Keratinocyte (primary cell): ENCODE measurements around the gene MAP3K14. TPM values are rescaled to one million over a fixed set of nuclear protein-coding genes. Genes with fewer than 3 reads are reported as not detected.
A peak's percentile ranks its signal among the peaks of the same experiment; 100 is the strongest.

ENCODE experiments used
- DNase-seq: peaks from one replicate; pipeline ENCODE4 v3.0.0-alpha.2; 2011; ENCODE audit warnings: low read depth, missing footprints, low spot score
- FAIRE-seq: peaks from 2 replicates; lab custom pipeline; 2011; peaks lifted over from hg19 to GRCh38; lab: Jason Lieb, UNC
- H2AFZ ChIP-seq: 2 replicates; pipeline ENCODE4 v1.6.0; 2012; ENCODE audit warnings: low read length, control low read depth, inconsistent platforms; ENCODE audit not compliant: control insufficient read depth
- H3K27ac ChIP-seq: 2 replicates; pipeline ENCODE4 v1.5.1; 2011; ENCODE audit warnings: low read length; ENCODE audit not compliant: control insufficient read depth, insufficient read depth
- H3K27me3 ChIP-seq: 3 replicates; pipeline ENCODE4 v1.6.0; 2011; ENCODE audit warnings: low read length; ENCODE audit not compliant: control insufficient read depth, insufficient read depth; ENCODE audit errors: extremely low read depth
- H3K36me3 ChIP-seq, 2 experiments: 2 replicates in 1 of 2; 3 replicates in 1 of 2; pipeline ENCODE4 v1.5.1; 2011; ENCODE audit warnings: low read length in 2 of 2, mild to moderate bottlenecking in 1 of 2; ENCODE audit not compliant: control insufficient read depth in 2 of 2, insufficient read depth in 2 of 2; ENCODE audit errors: extremely low read depth in 1 of 2
- H3K4me1 ChIP-seq: 3 replicates; pipeline ENCODE4 v1.5.1; 2011; ENCODE audit warnings: low read length; ENCODE audit not compliant: control insufficient read depth, insufficient read depth; ENCODE audit errors: extremely low read depth
- H3K4me2 ChIP-seq: 3 replicates; pipeline ENCODE4 v1.6.0; 2011; ENCODE audit warnings: low read depth, low read length; ENCODE audit not compliant: control insufficient read depth, insufficient read depth; ENCODE audit errors: extremely low read depth
- H3K4me3 ChIP-seq, 3 experiments: fragments of 200-600 bp in 1 of 3; sonication (generic) in 1 of 3; 2 replicates in 2 of 3; 3 replicates in 1 of 3; pipeline ENCODE4 v1.5.1; 2011 to 2016; ENCODE audit warnings: low read length in 3 of 3, mild to moderate bottlenecking in 3 of 3, control low read depth in 2 of 3, inconsistent platforms in 1 of 3, low read depth in 1 of 3, mixed read lengths in 1 of 3, mixed run types in 1 of 3, moderate library complexity in 1 of 3; ENCODE audit not compliant: control insufficient read depth in 2 of 3, insufficient read depth in 2 of 3; ENCODE audit errors: extremely low read depth in 1 of 3
- H3K79me2 ChIP-seq: 2 replicates; pipeline ENCODE4 v1.6.0; 2012; ENCODE audit warnings: low read length; ENCODE audit not compliant: control insufficient read depth, insufficient read depth
- H3K9ac ChIP-seq: 3 replicates; pipeline ENCODE4 v1.6.0; 2011; ENCODE audit warnings: low read length; ENCODE audit not compliant: control insufficient read depth, insufficient read depth; ENCODE audit errors: extremely low read depth
- H3K9me1 ChIP-seq: 3 replicates; pipeline ENCODE4 v1.6.0; 2011; ENCODE audit warnings: low read length; ENCODE audit not compliant: control insufficient read depth, insufficient read depth; ENCODE audit errors: extremely low read depth
- H3K9me3 ChIP-seq: 2 replicates; pipeline ENCODE4 v1.5.1; 2012; ENCODE audit warnings: low read depth, low read length; ENCODE audit not compliant: control insufficient read depth
- H4K20me1 ChIP-seq: 3 replicates; pipeline ENCODE4 v1.6.0; 2011; ENCODE audit warnings: low read length; ENCODE audit not compliant: control insufficient read depth, insufficient read depth; ENCODE audit errors: extremely low read depth
- EZH2 ChIP-seq: IDR thresholded peaks from one replicate; pipeline ENCODE4 v1.6.1; 2012; ENCODE audit warnings: inconsistent platforms, mild to moderate bottlenecking, low read length, moderate library complexity
- dilution Hi-C: fragments of 300-500 bp; cut with MboI; formaldehyde crosslinking; loops from one replicate; pipeline ENCODE4 v1.7.0; 2020; ENCODE audit warnings: low sequenced_read_pairs; ENCODE audit not compliant: extremely low pct_ligation_motif_present
- polyA plus RNA-seq, 5 experiments: library from polyadenylated mRNA; depleted of rRNA in 3 of 5; stranded (reverse) in 3 of 5; stranded (forward) in 1 of 5; unstranded in 1 of 5; fragments of >200 nt; gene quantifications; 1 replicate in 1 of 5; 2 replicates in 3 of 5; 3 replicates in 1 of 5; pipeline versions ENCODE4 v1.2.1 to v1.2.3, GENCODE V29; 2011 to 2012; ENCODE audit warnings: missing spikeins in 2 of 5, low read depth in 1 of 5, low replicate concordance in 1 of 5
- TF ChIP-seq, protein P1 (sequence below), 3 experiments: IDR thresholded peaks in 1 of 3; conservative IDR thresholded peaks in 1 of 3; optimal IDR thresholded peaks in 1 of 3; 2 replicates in 2 of 3; 3 replicates in 1 of 3; pipeline versions ENCODE3 to v1.5.1; 2011; ENCODE audit warnings: low read length in 3 of 3, mild to moderate bottlenecking in 3 of 3, moderate library complexity in 2 of 3, control low read depth in 1 of 3, inconsistent platforms in 1 of 3; ENCODE audit not compliant: insufficient read depth in 2 of 3; ENCODE audit errors: extremely low read depth in 1 of 3

The MAP3K14 gene
- polyA plus RNA-seq, 1 donor (not counting 4 experiments of a cell fraction or from before 2014, with no cell fraction given) = 6.5 TPM

DNA sequence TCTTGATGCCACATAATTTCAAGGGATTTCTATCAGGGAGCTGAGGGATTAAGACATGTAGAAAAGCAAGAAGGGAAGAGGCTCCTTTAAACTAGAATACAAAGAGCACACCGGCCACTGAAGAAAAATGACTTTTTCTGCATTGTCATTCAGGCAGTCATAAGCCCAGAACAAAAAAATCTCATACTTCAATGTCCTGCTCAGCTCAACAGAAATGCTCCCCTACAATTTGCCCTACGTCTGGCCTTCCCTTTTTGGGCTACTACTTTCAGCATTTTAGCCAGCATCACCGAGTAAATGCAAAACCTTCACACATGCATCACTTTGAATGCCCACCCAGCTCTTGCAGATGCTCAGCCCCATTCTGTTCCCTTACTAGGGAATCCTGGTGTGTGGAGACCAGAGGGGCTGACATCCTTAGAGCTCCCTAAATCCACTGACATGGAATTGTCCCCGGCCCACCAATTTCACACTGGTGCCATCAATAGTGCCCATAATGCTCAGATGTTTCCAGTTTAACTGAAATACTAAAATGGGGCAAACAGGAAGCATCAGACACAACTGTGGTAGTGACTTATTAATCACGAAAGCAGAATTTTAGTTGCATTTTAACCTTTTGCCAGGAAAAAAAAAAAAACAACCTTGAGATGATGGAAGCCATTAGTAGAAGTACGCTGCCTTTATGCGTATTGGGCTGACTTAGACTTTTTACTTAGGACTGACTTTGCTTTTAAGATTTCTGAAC lies 2.7 kb downstream of the MAP3K14 start:
- no peak overlapping the region for H2AFZ ChIP-seq
- peak overlapping the region; percentile 95 for H3K4me2 ChIP-seq
- H3K79me2 ChIP-seq = peaks cover 73% of the 10 kb centered on the region
- no peaks in the 10 kb centered on the region for H3K27me3 ChIP-seq
- TF ChIP-seq EZH2 = no peak
- TF ChIP-seq, protein P1, sequence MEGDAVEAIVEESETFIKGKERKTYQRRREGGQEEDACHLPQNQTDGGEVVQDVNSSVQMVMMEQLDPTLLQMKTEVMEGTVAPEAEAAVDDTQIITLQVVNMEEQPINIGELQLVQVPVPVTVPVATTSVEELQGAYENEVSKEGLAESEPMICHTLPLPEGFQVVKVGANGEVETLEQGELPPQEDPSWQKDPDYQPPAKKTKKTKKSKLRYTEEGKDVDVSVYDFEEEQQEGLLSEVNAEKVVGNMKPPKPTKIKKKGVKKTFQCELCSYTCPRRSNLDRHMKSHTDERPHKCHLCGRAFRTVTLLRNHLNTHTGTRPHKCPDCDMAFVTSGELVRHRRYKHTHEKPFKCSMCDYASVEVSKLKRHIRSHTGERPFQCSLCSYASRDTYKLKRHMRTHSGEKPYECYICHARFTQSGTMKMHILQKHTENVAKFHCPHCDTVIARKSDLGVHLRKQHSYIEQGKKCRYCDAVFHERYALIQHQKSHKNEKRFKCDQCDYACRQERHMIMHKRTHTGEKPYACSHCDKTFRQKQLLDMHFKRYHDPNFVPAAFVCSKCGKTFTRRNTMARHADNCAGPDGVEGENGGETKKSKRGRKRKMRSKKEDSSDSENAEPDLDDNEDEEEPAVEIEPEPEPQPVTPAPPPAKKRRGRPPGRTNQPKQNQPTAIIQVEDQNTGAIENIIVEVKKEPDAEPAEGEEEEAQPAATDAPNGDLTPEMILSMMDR (optimal IDR thresholded peaks at IDR 0.05 in 1 of 3, IDR thresholded peaks at IDR 0.05 in 1 of 3, conservative IDR thresholded peaks at IDR 0.05 in 1 of 3; ENCODE audit: extremely low read depth in 1 of 3, insufficient read depth in 2 of 3, low read length in 3 of 3) = no peak
- DNase-seq (no peak), FAIRE-seq (no peak)
- H4K20me1 ChIP-seq = peaks cover 26% of the 10 kb centered on the region
- H3K9me3 ChIP-seq = no peaks in the 10 kb centered on the region
- peaks cover 7% of the 10 kb centered on the region for H3K9me1 ChIP-seq
- dilution Hi-C loops = no loop called here
- peak overlapping the region; percentile 14 for H3K9ac ChIP-seq
- H3K27ac ChIP-seq = peak overlapping the region; percentile 68
- H3K4me3 ChIP-seq = peak overlapping the region; percentile 85 to 92 (median 91)
- peaks cover 11 to 22% of the 10 kb centered on the region in 2 experiments for H3K36me3 ChIP-seq
- H3K4me1 ChIP-seq = peaks cover 72% of the 10 kb centered on the region

DNA sequence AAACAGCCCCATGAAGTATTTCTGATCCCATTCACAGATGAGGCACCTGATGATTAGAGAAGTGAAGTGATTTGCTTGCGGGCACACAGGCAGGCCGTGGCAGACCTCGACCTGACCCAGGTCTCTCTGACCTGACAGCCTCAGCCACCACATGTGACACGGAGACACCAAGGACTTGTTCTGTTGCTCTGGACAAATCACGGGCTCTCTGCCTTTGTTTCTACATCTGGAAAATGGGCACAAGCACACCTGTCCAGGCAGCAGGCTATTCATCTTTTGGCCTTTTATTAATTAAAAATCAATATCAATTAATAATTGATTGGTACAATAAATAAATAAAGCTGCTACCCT lies 3.4 kb downstream of the MAP3K14 start:
- Histone ChIP-seq H3K27ac (peak overlapping the region; percentile 68), H3K9me3 (no peaks in the 10 kb centered on the region), H3K36me3 (peaks cover 16 to 26% of the 10 kb centered on the region in 2 experiments), H3K9me1 (peaks cover 7% of the 10 kb centered on the region), H3K4me2 (peak overlapping the region; percentile 95), H2AFZ (no peak overlapping the region), H3K4me1 (peaks cover 66% of the 10 kb centered on the region), H3K27me3 (no peaks in the 10 kb centered on the region), H3K79me2 (peaks cover 80% of the 10 kb centered on the region), H3K9ac (peak overlapping the region; percentile 28), H4K20me1 (peaks cover 26% of the 10 kb centered on the region), H3K4me3 (peak overlapping the region in 2 of 3 experiments; percentile 41 to 45)
- TF ChIP-seq, protein P1 (optimal IDR thresholded peaks at IDR 0.05 in 1 of 3, IDR thresholded peaks at IDR 0.05 in 1 of 3, conservative IDR thresholded peaks at IDR 0.05 in 1 of 3; ENCODE audit: extremely low read depth in 1 of 3, insufficient read depth in 2 of 3, low read length in 3 of 3) = no peak
- no peak for TF ChIP-seq EZH2
- DNase-seq = no peak
- no peak for FAIRE-seq
- dilution Hi-C loops = no loop called here
